GM12872 (cell line): ENCODE measurements around the gene MACROD2.

Experiments used
- TF ChIP-seq, protein P1 (sequence below): IDR thresholded peaks from 3 replicates; pipeline ENCODE4 v1.5.1; 2011; ENCODE audit warnings: low read depth, mild to moderate bottlenecking, low read length, moderate library complexity; ENCODE audit not compliant: insufficient read depth

Gene MACROD2

GRCh38 chr20:14284443-14284842, 289.1 kb downstream of the MACROD2 start:
- TF ChIP-seq, protein P1, sequence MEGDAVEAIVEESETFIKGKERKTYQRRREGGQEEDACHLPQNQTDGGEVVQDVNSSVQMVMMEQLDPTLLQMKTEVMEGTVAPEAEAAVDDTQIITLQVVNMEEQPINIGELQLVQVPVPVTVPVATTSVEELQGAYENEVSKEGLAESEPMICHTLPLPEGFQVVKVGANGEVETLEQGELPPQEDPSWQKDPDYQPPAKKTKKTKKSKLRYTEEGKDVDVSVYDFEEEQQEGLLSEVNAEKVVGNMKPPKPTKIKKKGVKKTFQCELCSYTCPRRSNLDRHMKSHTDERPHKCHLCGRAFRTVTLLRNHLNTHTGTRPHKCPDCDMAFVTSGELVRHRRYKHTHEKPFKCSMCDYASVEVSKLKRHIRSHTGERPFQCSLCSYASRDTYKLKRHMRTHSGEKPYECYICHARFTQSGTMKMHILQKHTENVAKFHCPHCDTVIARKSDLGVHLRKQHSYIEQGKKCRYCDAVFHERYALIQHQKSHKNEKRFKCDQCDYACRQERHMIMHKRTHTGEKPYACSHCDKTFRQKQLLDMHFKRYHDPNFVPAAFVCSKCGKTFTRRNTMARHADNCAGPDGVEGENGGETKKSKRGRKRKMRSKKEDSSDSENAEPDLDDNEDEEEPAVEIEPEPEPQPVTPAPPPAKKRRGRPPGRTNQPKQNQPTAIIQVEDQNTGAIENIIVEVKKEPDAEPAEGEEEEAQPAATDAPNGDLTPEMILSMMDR, result no peak

DNA sequence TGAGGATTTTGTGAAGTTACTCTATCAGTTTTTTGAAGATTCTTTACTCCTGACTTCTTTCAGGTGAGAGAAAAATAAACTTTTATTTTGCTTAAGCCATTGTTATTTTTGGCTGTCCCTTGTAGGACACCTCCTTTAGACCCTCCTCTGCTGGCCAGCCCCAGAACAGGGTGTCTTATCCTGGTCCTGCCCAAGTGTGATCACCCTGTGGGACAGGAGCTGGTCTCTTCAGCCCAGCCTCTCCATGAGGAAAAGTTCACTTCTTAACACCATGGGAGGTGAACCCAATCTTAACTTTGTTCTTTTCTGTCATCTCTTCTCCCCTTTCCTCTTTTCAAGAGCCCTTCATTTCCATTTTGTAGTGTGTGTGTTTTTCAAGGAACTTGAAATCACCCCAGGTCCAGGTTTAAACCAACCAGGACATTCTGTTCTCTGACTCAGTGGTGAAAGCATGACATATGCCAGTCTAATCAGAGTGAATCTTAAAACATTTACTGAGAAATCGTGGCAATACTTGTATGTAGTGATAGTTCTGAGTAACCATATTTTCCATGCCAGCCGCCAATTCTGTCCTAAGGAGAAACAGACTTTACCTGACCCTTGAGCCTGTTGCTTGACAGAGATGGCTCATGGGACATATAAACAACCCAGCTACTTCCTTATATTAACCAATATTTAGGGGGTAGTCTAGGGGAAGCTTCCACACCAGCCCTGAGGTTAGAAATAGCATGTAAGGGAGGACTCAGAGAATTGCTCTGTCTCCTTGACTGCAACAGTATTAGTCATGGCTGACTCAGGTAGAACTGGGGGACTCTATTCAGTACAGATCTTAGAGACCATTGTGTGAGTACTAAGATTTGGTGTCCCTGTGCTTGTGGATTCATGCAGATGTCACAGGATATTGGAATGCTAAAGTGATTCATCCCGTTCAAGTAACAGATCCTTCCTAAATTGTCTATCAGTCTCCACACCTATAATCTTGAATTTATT, 293.3 kb downstream of the MACROD2 start:
- TF ChIP-seq, protein P1, result no peak

DNA sequence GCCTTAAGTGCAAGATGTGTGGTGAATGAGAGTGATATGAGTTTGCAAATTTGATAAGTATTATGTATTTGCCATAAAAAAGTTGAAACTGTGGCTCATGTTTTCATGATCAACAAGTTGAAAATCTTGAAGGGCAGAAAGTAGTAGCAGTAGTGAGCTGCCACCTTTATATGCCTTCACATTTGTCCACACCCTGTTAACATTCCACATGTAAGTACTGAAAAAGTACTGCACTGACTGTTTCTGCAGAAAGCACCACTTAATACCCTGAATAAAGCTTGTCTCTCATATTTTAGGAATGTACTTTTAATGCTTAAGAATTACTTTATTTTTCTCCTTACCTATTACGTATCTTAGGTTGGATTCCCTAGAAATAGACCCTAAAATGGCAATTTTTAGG, 296.2 kb downstream of the MACROD2 start:
- TF ChIP-seq, protein P1, result no peak

GRCh38 chr20:14295238-14295637, 299.9 kb downstream of the MACROD2 start:
- TF ChIP-seq, protein P1, result no peak

DNA sequence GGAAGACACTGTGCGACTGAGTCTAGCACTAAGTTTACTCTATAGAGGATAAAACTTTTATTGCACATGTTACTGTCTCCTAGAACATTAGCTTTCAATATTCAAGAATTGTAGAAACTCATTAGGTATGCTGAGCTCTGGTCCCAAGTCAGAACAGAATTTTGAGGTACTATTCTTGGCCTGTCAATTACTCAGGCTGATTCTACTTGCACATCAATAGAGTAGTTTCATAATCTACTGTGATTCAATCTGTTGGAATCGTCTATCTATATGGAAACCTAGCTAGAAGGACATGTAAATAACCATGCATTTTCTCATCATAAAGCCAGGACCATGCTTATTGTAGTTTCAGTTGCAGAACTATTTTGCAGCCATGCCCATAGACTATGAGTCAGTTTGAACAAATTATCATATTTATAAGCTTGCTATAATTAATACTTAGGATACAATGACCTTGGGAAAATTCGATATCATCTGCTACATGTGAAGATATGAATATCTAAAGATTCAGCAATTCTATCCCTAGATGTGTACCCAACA, 300.5 kb downstream of the MACROD2 start:
- TF ChIP-seq, protein P1, result no peak

DNA sequence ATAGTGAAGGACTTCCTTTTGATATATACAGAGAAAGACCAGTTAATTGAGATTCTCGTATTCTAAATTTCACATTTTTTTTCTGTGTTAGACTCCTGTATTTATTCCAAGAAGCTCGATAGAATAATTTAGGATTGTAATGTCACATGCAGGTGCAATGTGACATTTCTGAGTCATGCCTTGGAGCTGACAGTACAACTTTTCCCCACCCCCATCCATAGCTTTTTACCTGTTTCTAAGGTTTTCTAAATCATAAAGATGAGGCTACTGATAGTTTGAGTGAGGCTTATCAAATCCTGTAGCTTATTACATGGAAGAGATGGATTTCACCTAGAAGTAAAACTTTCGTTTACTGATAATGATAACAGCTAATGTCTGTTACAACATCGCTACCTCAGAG, 304.5 kb downstream of the MACROD2 start:
- TF ChIP-seq, protein P1, result no peak

DNA sequence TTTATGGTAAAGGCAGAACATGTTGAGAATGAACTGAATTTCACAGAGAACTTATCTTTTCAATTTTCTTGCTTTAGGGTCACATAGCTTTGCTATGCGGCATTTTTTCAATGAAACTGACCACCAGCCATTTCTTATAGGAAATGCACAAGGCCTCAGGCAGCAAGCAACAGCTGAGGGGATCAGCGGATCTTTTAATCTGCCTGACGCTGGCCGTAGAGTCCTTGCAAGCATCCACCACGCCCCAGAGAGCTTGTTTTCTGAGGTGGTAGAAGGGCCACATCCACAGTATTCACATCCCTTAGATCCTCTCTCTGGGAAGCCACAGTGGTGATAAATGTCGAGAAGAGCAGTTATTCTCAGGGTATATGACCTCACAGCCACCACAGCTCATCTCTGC, 307.8 kb downstream of the MACROD2 start:
- TF ChIP-seq, protein P1, result no peak
